ENCODE measurements around the gene MAGOHB.

Gene MAGOHB

GRCh38 chr12:10554756-10555481 lies 58.5 kb downstream of the MAGOHB start:
- DNase-seq (ENCODE audit: low read depth), result no peak

DNA sequence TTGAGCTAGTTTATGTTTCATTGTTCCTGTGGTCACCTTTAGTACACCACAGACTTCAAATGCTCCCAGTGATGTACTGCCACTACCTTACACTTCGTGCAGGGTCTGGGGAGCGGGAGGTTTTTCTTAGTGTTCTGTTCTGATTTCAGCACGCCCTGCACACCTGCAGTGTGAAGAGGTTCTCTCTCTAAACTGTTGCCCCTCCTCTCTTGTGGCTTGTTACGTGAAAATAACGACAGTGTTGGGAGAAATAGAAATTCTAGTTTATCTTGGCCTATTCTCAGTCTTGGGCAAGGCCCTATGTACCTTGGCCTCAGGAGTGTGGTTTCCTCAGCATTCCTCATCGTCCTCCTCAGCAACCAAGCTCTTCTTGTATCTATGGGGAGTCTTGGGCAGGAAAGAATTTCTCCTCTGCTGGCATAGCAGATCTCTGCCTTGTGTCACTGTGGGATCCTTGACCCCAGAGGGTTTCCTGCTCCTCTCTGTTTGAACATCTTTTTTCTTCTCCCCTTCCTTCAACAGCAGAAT lies 59.1 kb downstream of the MAGOHB start:
- DNase-seq (ENCODE audit: low read depth), result no peak

Data from T-helper 22 cell (primary cell).